ENCODE measurements around the gene CLDN1. TPM values are rescaled to one million over a fixed set of nuclear protein-coding genes. Genes with fewer than 3 reads are reported as not detected.

CLDN1 gene
- total RNA-seq, 1 experiment from 2014 or later, result 27.1 TPM

DNA sequence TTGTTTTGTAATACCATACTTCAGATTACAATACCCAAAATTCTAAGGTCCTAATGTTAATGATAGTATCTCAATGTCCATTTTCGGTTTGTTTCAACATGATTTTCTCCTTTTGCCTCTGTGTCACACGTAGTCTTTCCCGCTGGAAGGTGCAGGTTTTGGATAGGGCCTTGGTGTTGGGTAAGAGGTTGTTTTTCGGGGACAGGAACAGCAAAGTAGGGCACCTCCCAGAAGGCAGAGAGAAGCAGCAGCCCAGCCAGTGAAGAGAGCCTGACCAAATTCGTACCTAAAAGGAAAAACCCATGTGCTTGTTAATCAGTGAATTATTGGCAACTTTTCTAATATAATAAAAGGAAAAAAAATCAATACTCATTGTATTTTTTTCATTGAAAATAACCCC, 14.1 kb downstream of the CLDN1 start:
- Histone ChIP-seq H3K27me3 (ENCODE audit: insufficient read depth, low read depth) (no peaks in the 10 kb centered on the region), H4K20me1 (ENCODE audit: insufficient read depth) (no peaks in the 10 kb centered on the region), H3K9me3 (ENCODE audit: insufficient read depth, low read depth) (peaks cover 8% of the 10 kb centered on the region; the same call in 1 of the 2 replicates), H3K27ac (no peak overlapping the region), H3K36me3 (ENCODE audit: low read depth) (peaks cover 48% of the 10 kb centered on the region), H3K79me2 (ENCODE audit: low read depth) (peaks cover 9% of the 10 kb centered on the region; the same call in 1 of the 2 replicates), H3F3A (ENCODE audit: insufficient read depth, low read depth) (peaks cover 18% of the 10 kb centered on the region), H2AFZ (no peak overlapping the region), H3K4me3 (no peak overlapping the region), H3K4me1 (replicated peaks; ENCODE audit: insufficient read depth) (peaks cover 41% of the 10 kb centered on the region), H3K4me2 (no peak overlapping the region), H3K9me2 (ENCODE audit: insufficient read depth) (no peaks in the 10 kb centered on the region)
- DNase-seq, result no peak
- intact Hi-C loops (cut with micrococcal nuclease; ENCODE audit: unreplicated experiment), result no loop called here
- TF ChIP-seq, protein P1, sequence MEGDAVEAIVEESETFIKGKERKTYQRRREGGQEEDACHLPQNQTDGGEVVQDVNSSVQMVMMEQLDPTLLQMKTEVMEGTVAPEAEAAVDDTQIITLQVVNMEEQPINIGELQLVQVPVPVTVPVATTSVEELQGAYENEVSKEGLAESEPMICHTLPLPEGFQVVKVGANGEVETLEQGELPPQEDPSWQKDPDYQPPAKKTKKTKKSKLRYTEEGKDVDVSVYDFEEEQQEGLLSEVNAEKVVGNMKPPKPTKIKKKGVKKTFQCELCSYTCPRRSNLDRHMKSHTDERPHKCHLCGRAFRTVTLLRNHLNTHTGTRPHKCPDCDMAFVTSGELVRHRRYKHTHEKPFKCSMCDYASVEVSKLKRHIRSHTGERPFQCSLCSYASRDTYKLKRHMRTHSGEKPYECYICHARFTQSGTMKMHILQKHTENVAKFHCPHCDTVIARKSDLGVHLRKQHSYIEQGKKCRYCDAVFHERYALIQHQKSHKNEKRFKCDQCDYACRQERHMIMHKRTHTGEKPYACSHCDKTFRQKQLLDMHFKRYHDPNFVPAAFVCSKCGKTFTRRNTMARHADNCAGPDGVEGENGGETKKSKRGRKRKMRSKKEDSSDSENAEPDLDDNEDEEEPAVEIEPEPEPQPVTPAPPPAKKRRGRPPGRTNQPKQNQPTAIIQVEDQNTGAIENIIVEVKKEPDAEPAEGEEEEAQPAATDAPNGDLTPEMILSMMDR (conservative IDR thresholded peaks at IDR 0.05), result no peak
- no peak for TF ChIP-seq EZH2 (IDR thresholded peaks at IDR 0.05; ENCODE audit: low read depth)
- no TSS peak for BruUV-seq (replicated peaks)
- CTCF ChIA-PET, result no interaction called here
- POLR2A ChIA-PET (ENCODE audit: unreplicated experiment), result no interaction called here

DNA sequence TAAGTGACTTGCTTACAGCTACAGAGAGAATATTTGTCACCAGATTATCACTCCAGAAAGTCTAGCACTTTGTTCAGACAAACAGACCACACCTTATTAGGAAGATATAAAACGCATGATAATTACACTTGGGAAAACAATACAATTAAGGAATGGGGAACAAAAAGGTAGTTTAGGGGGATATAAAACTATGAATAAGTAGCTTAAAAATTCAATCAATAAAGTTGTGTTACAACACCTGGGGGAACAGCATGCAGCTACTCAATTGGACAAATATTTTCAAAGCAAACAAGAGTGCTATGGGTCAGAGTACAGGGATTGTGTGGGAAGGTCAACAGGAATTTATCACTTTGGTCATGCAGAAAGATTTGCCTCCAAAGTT, 15.1 kb downstream of the CLDN1 start:
- no peaks in the 10 kb centered on the region for H3K79me2 ChIP-seq (ENCODE audit: low read depth)
- ChIA-PET CTCF (no interaction called here), POLR2A (ENCODE audit: unreplicated experiment) (interaction anchor here (0.6 kb wide), 1 partner anchor 1463 kb away, joined by 5 read pairs; no protein-coding TSS in a partner anchor)
- no peaks in the 10 kb centered on the region for H4K20me1 ChIP-seq (ENCODE audit: insufficient read depth)
- no peak for TF ChIP-seq EZH2 (IDR thresholded peaks at IDR 0.05; ENCODE audit: low read depth)
- TF ChIP-seq, protein P1 (conservative IDR thresholded peaks at IDR 0.05), result no peak
- H3F3A ChIP-seq (ENCODE audit: insufficient read depth, low read depth), result peaks cover 18% of the 10 kb centered on the region
- peaks cover 49% of the 10 kb centered on the region for H3K4me1 ChIP-seq (replicated peaks; ENCODE audit: insufficient read depth)
- peak overlapping the region; percentile 1; the same call in 1 of the 2 replicates for H3K4me2 ChIP-seq
- H3K27me3 ChIP-seq (ENCODE audit: insufficient read depth, low read depth), result no peaks in the 10 kb centered on the region
- H3K36me3 ChIP-seq (ENCODE audit: low read depth), result peaks cover 48% of the 10 kb centered on the region
- H3K9me2 ChIP-seq (ENCODE audit: insufficient read depth), result no peaks in the 10 kb centered on the region
- no peak overlapping the region for H3K4me3 ChIP-seq
- intact Hi-C loops (cut with micrococcal nuclease; ENCODE audit: unreplicated experiment), result no loop called here
- peak in 1 of 2 experiments; percentile 84 for DNase-seq
- BruUV-seq (replicated peaks), result no TSS peak
- H3K9me3 ChIP-seq (ENCODE audit: insufficient read depth, low read depth), result peaks cover 10% of the 10 kb centered on the region; the same call in 1 of the 2 replicates
- peak overlapping the region; percentile 64 for H3K27ac ChIP-seq
- H2AFZ ChIP-seq, result no peak overlapping the region

DNA sequence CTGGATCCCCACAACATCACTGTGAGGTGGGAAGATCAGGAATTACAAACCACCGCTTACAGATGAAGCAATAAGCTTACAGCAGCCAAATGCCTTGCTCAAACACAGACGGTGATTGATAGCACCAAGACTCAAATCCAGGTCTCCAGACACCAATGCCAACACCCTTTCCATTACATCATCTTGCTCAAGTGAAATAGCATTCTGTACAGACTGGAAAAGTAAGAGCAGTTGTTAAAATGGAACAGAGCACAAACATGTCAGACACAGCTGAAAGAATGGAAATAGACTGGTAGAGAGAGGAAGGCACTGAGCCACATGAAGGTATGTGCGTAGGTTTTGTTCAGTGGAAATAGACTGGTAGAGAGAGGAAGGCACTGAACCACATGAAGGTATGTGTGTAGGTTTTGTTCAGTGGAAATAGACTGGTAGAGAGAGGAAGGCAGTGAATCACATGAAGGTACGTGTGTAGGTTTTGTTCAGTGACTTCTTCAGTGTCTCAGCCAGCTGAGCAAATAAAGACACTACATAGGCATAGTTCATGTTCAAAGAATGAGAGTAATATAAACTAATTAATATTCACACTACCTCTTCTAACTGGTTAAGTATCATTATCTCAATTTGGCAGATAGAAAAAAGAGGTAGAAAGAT, 15.6 kb downstream of the CLDN1 start:
- Histone ChIP-seq H3K4me3 (no peak overlapping the region), H3K4me2 (peak overlapping the region; percentile 1; the same call in 1 of the 2 replicates), H3K9me2 (ENCODE audit: insufficient read depth) (no peaks in the 10 kb centered on the region), H2AFZ (no peak overlapping the region), H3K79me2 (ENCODE audit: low read depth) (no peaks in the 10 kb centered on the region), H3K27me3 (ENCODE audit: insufficient read depth, low read depth) (no peaks in the 10 kb centered on the region), H3K27ac (peak overlapping the region; percentile 64), H3F3A (ENCODE audit: insufficient read depth, low read depth) (peaks cover 18% of the 10 kb centered on the region), H3K36me3 (ENCODE audit: low read depth) (peaks cover 48% of the 10 kb centered on the region), H3K4me1 (replicated peaks; ENCODE audit: insufficient read depth) (peaks cover 51% of the 10 kb centered on the region), H3K9me3 (ENCODE audit: insufficient read depth, low read depth) (peaks cover 15% of the 10 kb centered on the region; the same call in 1 of the 2 replicates), H4K20me1 (ENCODE audit: insufficient read depth) (no peaks in the 10 kb centered on the region)
- peak in 1 of 2 experiments; percentile 60 for DNase-seq
- no peak for TF ChIP-seq EZH2 (IDR thresholded peaks at IDR 0.05; ENCODE audit: low read depth)
- TF ChIP-seq, protein P1 (conservative IDR thresholded peaks at IDR 0.05), result no peak
- ChIA-PET POLR2A (ENCODE audit: unreplicated experiment) (interaction anchor here (0.6 kb wide), 1 partner anchor 1463 kb away, joined by 5 read pairs; no protein-coding TSS in a partner anchor), CTCF (no interaction called here)
- intact Hi-C loops (cut with micrococcal nuclease; ENCODE audit: unreplicated experiment), result no loop called here
- BruUV-seq (replicated peaks), result no TSS peak
